Measurements from ENCODE around the gene CENPO.

CENPO gene

DNA sequence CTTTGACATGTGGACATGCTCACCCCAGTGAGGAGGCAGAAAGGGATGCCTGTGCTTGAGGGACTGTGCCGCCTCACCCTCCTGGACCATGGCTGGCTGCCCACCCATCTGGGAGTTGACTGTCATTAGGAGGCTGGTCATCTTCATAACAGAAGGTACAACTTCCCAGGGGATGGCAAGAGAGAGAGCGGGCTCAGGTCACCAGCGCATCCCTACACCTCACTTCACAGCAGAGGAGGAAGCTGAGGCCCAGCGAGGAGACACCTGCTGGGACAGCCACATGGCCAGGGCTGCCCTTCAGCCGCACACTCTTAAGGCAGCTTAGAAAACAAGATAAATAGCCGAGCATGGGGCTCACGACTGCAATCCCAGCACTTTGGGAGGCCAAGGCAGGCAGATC lies 67.4 kb downstream of the CENPO start:
- no peak for DNase-seq (ENCODE audit: low spot score)

DNA sequence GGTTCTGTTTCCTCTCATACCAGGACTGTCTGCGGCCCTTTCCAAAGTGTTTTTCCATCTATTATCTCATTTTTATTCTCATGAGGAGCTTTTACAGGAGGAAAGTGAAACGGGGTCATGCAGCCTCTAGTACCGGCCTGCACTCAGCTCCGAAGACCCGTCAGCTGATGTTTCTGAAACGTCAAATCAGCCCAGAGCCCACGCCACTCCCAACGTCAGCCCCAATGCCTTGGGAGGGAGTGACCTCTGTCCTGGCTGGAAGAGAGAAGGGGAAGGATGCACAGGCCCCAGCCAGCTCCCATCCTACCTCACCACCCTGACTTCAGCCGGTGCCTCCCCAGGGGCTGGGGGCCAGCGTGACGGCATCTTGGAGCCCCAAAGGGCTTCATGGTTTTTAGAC lies 68.3 kb downstream of the CENPO start:
- no peak for DNase-seq (ENCODE audit: low spot score)

DNA sequence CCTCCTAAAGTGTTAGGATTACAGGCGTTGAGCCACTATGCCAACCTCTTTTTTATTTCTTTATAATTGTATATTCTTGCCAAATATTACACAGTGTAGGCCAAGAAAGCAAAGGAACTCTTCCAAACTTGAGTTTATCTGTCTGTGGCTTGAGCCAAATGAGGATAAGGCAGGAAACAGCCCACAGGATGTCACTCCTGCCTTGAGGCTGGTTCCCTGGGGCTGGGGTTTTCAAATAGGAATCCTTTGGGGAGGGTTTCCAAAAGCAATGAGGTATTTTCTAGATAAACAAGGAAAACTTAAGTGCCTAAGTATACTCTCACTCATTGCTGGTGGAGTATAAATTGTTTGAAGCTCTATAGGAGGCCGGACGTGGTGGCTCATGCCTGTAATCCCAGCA lies 70.4 kb downstream of the CENPO start:
- DNase-seq (ENCODE audit: low spot score): no peak

DNA sequence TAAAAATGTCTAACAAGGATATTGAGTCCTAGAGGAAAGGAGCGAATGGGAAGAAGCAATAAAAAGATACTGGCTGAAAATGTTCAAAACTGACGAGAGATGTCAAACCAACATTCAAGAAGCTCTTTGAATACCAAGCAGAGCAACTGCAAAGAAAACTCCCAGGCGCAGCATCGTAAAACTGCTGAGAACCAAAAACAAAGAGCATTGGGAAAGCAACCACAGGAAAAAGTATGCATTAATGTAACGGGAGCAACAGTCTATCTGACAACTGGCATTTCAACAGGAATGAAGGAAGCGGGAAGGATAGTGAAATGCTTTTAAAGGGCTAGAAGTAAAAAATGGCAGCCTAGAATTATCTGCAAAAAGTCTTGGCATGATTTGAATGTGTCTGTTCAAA lies 73.7 kb downstream of the CENPO start:
- no peak for DNase-seq (ENCODE audit: low spot score)

DNA sequence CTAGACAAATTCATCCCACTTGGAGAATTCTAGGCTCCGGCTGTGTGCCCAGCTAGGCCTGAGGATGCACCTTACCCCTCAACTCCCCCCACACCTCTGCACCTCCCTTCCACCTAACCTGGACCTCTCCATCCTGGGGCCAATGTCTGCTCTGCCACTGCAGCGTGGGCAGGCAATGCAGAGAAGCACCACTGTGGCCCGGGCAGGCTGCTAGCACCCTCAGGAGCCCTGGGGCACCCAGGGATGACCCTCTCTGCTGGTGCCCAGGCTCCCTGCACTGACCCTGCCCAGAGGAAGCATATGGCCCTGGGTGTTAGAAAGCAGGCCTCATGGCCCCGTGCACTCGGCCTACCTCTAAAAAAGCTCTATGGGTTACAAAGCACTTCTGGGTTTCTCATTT lies 77.2 kb downstream of the CENPO start:
- DNase-seq (ENCODE audit: low spot score): no peak

DNA sequence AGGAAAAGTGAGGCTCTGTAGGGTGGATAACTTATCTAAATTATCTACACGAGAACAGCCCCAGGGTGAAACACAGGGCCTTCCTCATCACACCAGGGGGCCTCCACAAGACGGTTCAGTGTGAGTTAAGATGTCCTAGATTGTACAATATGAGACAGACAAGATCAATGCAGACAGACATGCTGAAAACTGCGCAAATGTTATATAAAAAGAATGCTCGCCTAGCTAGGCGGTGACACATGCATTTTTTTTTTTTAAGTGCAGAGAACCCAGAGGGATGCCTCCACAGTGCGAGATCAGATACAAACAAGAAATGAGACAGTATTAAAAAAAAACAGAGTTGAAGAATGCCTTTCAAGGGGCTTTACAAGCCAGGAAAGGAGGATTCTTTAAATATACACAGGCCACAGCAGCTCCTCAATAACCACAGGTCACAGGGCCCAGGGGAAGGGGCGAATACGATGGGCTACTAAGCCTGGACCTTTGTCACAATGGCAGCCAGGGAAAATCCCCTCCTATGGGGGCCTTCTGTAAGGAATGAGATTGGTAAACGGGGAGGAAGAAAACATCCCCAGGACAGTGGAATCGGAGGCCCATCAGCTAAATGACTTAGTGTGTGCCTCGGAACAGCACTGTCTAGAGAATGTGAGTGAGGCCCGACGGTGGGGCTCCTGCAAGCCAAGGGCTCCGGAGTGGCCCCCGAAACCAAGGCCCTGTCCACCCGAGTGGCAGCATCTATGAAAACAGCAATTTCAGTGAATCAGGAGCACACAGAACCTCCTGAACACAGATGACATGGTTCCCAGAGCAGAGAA lies 77.9 kb downstream of the CENPO start:
- no peak for DNase-seq (ENCODE audit: low spot score)

DNA sequence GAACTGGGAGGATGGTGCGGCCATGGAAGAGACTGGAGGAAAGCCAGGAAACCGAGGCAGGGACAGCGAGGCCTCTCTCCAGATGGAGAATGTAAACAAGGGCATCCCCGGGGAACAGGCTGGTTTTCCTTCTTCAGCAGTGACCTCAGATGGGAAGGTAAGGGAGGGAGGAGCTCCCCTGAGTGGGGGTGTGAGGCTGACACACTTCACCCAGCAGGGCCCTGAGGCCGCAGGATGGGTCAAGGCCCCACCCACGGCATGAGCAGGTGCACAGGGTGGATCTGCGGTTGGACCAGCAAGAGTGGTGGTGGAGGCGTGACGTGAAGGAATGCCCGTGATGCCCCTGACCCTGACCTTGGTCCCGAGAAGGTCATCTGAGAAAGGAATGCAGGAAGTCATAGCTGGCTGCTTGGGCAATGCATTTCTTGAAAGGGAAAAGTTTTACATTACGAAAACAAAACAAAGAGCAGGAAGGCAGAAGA lies 78.7 kb downstream of the CENPO start:
- no peak for DNase-seq (ENCODE audit: low spot score)
